NT2/D1 (cell line): ENCODE data around the gene TEX2.

Experiments used
- SUZ12 ChIP-seq: IDR thresholded peaks from 2 replicates; pipeline ENCODE4 v1.6.1; 2011; ENCODE audit not compliant: insufficient read length, insufficient read depth; ENCODE audit errors: extremely low read depth
- YY1 ChIP-seq: IDR thresholded peaks from 2 replicates; pipeline ENCODE4 v1.6.1; 2011; ENCODE audit not compliant: insufficient read length, insufficient read depth
- ZNF274 ChIP-seq: IDR thresholded peaks from 2 replicates; pipeline ENCODE4 v1.6.1; 2011; ENCODE audit warnings: mild to moderate bottlenecking, low read depth, low read length

GRCh38 chr17:64242633-64243032, 20.4 kb downstream of the TEX2 start:
- no peak for TF ChIP-seq ZNF274
- no peak for TF ChIP-seq YY1
- TF ChIP-seq SUZ12, result no peak
